GM18517 (cell line): Measurements from ENCODE around the gene ARF1.

Experiments
- ATAC-seq: cut with Tn5 transposase; IDR thresholded peaks from one replicate; pipeline ENCODE4 v1.9.1; 2021; ENCODE audit warnings: mild to moderate bottlenecking, moderate library complexity; ENCODE audit not compliant: unreplicated experiment

Gene ARF1

DNA sequence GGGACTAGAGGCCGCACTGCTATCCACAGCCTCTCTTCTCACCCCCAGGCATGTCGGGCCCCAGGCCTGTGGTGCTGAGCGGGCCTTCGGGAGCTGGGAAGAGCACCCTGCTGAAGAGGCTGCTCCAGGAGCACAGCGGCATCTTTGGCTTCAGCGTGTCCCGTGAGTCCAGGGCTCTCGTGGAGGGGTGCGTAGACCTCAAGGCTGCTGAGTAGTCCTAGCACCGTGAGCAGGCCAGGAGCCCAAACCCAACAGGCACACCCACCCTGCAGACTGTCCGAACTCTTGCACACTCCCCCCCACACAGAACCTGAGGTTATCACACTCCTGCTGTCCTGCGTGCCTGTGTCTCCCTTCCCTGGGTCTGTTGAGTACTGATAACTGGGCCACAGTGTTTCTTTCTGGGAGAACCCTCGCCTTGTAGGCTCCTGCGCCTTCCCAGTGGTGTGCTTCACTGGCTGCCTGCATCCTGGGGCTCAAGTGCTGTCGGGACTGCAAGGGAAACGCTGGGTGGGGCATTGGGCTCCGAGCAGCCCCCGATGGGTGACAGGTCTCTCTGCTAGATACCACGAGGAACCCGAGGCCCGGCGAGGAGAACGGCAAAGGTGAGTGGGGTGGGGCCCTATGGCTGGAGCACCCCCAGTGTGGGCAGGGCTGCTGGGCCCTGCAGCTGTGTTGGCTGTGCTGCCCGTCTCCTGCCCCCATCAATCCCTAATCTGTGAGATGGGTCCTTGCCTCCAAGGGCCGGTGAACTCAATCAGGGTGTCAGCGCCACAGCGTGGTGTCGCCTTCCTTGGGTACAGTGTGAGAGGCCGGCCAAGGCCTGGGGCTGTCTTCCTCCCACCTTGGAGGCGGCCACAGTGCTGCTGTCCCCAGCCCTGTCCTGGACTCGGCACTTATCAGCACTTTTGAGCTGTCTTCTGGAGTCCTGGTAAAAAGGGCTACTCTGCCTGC is 63.2 kb downstream of the ARF1 start:
- ATAC-seq: no peak

DNA sequence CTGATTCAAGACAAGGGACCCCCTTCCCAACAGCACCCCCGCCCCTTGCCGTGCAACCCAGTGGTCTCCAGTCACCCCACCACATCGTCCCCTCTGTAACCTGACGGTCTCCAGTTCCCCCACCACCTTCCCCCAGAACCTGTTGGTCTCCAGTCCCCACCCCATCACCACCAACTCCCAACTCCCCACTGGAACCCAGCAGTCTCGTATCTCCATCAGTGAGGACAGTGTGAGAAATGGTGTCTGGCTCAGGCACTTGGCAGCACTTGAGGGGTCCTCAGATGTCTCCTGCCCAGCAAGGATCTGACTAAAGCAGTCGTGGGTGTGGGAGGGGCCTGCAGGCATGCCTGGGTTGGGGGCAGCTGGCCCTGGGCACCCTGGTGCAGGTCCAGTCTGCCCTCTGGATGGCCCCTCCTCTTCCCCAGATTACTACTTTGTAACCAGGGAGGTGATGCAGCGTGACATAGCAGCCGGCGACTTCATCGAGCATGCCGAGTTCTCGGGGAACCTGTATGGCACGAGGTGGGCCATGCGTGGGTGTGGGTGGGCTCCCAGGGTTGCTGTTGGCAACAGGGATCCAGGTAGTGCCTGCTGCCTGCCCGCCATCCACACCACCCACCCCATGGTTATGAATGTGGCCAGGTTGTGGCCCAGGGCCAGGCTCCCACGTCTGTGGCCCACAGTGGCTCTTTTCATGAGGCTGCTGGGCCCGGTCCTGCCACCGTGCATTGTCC is 64.1 kb downstream of the ARF1 start:
- ATAC-seq: no peak

DNA sequence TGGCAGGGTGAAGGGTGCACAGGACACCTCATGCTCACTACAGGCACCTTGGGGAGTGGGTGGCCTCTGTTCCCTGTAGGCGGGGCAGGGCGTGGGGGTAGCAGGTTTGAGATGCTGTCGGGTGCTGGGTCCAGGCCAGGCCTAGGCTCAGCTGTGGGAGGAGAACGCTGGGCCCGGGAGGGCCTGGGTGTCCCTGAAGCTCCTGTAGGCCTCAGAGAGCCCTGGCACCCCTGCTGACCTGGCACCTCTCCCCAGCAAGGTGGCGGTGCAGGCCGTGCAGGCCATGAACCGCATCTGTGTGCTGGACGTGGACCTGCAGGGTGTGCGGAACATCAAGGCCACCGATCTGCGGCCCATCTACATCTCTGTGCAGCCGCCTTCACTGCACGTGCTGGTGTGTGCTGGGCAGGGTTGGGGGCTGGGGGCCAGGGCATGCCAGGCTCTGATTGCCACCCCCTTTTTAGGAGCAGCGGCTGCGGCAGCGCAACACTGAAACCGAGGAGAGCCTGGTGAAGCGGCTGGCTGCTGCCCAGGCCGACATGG is 64.7 kb downstream of the ARF1 start:
- ATAC-seq: no peak

DNA sequence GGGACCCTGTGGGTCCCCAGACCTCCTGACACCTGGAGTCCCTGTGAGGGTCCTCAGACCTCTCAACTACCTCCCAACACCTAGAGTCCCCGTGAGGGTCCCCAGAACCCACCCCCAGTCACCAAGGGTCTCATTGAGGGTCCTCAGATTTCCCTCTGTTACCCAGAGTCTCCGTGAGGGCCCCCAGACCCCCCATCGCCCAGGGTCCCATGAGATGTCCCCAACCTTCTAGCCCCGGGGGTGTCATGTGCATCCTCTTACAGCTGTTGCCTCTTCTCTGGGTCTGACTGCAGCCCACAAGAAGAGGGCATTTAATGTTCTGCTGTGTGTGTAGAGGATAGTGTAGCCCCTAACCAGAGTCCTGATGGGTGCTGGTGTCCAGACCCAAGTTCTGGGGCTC is 65.3 kb downstream of the ARF1 start:
- ATAC-seq: no peak

DNA sequence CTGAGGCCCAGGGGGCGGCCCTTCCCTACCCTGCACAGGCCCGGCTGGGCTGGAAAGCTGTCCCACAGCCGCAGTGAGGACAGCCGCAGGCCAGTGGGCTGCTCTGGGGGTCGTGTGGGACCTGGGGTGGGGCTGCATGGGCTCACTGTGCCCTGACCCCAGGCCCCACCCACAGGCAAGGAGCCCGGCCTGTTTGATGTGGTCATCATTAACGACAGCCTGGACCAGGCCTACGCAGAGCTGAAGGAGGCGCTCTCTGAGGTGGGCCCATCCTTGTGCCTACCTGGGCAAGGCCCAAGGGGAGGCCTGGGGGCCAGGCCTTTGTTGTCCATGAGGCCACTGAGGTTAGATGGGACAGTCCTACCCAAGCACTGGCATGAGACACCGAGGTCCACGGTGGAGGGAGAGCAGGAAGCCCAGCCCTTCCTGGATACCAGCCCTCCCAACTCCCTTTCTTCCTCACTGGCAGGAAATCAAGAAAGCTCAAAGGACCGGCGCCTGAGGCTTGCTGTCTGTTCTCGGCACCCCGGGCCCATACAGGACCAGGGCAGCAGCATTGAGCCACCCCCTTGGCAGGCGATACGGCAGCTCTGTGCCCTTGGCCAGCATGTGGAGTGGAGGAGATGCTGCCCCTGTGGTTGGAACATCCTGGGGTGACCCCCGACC is 65.8 kb downstream of the ARF1 start:
- no peak for ATAC-seq
